ENCODE data around the gene TCERG1L. TPM values are rescaled to one million over a fixed set of nuclear protein-coding genes. Genes with fewer than 3 reads are reported as not detected.

TCERG1L gene
- total RNA-seq, 2 donors from 2014 or later: 0.12 TPM; not detected in 1

GRCh38 chr10:131144711-131145375, 166.7 kb downstream of the TCERG1L start:
- Histone ChIP-seq H3K9me3 (no peaks in the 10 kb centered on the region), H3K27ac (no peak overlapping the region), H3K4me3 (no peak overlapping the region), H3K4me1 (no peaks in the 10 kb centered on the region), H3K27me3 (no peaks in the 10 kb centered on the region), H3K36me3 (no peaks in the 10 kb centered on the region)
- TF ChIP-seq, protein P1, sequence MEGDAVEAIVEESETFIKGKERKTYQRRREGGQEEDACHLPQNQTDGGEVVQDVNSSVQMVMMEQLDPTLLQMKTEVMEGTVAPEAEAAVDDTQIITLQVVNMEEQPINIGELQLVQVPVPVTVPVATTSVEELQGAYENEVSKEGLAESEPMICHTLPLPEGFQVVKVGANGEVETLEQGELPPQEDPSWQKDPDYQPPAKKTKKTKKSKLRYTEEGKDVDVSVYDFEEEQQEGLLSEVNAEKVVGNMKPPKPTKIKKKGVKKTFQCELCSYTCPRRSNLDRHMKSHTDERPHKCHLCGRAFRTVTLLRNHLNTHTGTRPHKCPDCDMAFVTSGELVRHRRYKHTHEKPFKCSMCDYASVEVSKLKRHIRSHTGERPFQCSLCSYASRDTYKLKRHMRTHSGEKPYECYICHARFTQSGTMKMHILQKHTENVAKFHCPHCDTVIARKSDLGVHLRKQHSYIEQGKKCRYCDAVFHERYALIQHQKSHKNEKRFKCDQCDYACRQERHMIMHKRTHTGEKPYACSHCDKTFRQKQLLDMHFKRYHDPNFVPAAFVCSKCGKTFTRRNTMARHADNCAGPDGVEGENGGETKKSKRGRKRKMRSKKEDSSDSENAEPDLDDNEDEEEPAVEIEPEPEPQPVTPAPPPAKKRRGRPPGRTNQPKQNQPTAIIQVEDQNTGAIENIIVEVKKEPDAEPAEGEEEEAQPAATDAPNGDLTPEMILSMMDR (IDR thresholded peaks at IDR 0.05): no peak
- DNase-seq (ENCODE audit: low spot score): no peak

DNA sequence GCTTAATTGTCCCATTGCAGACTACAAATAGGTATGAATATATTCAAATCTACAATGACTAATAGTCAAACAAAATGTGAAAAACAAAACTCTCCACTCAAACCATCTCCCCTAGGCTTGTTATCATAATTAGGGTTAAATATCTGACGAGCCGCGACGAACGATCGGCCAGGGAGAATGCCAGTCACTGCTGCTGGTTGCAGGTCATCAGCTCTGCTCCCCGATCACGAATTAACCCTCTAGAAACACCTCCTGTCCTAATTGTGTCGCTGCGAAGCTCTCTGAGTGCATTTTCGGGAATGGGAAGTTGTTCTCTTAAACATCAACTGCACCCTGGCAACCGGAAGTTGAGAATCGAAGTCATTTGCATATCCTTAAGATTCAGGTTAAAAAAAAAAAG, 167.3 kb downstream of the TCERG1L start:
- Histone ChIP-seq H3K4me3 (no peak overlapping the region), H3K4me1 (no peaks in the 10 kb centered on the region), H3K27me3 (no peaks in the 10 kb centered on the region), H3K36me3 (no peaks in the 10 kb centered on the region), H3K9me3 (no peaks in the 10 kb centered on the region), H3K27ac (no peak overlapping the region)
- TF ChIP-seq, protein P1 (IDR thresholded peaks at IDR 0.05): no peak
- DNase-seq (ENCODE audit: low spot score): no peak

DNA sequence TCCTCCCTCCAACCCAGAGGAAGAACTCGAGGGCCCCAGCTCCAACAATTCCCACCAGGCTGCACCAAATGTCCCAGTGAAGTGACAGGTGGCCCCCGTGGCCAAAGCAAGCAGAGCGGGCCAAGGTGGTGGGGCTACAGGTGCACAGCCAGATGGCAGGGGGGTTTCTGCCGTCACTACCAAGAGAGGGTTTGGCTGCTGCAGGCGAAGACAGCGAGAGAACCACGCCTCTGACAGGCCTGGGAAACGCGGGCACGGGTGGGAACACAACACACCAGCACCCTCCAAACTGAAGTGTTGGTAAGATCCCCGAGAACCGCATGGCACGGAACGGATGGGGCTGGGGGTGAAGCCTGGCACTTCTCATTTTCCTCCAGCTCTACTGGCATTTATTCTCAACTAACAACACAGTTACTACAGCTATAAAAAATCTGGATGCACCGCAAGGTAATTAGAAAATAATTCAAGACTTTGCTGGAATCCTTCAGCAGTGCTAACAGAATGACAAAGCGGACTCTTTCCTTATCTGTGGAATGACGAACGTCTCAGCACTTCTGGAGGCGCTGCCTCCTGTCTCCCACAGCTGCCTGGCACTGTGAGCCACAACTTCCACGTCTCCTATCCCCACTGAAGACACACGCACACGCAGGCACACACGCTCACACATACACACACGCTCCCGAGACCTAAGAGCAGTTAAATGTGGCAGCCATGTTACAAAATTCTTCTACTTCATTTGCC, 167.9 kb downstream of the TCERG1L start:
- TF ChIP-seq, protein P1 (IDR thresholded peaks at IDR 0.05): no peak
- Histone ChIP-seq H3K36me3 (no peaks in the 10 kb centered on the region), H3K9me3 (no peaks in the 10 kb centered on the region), H3K27ac (no peak overlapping the region), H3K4me1 (no peaks in the 10 kb centered on the region), H3K27me3 (no peaks in the 10 kb centered on the region), H3K4me3 (no peak overlapping the region)
- DNase-seq (ENCODE audit: low spot score): no peak

DNA sequence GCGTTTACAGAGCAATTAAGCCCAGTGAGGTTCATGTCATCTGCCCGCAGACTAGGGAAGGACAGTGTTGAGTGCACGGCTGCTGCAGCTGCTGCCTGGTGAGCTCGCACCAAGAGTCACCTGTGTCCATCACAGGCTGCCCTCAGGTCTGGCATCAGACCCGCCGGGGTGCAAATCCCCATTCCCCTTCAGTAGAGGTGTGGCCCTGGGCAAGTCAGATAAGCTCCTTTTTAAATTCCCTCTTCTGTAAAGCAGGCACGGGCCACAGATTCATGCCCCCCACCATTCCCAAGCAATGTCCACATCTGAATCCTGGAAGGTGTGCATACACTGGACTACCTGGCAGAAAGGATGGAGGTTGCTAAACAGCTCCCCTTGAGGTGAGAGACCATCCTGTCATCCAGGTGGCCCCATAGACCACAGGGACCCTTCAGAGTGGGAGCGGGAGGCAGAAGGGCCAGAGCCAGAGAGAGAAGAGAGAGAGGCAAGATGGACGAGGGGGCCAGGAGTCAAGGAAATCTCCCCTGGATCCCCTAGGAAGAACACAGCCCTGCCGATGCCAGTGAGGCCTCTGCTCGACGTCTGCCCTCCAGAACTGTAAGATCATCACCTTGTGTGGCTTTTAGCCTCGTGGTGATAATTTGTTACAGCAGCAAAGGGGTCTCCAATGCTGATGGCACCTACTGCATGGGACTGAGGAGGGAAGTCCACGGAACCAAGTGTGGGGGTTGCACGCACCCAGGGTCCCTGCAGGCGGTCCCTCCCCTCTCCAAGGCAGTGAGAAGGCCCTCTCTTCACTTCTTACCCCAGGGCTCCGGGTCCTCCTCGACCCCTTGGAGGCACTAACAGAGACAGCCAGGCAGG, 168.8 kb downstream of the TCERG1L start:
- no peaks in the 10 kb centered on the region for H3K36me3 ChIP-seq
- no peak for DNase-seq (ENCODE audit: low spot score)
- no peaks in the 10 kb centered on the region for H3K9me3 ChIP-seq
- no peak overlapping the region for H3K27ac ChIP-seq
- H3K4me3 ChIP-seq: no peak overlapping the region
- TF ChIP-seq, protein P1 (IDR thresholded peaks at IDR 0.05): no peak
- no peaks in the 10 kb centered on the region for H3K27me3 ChIP-seq
- H3K4me1 ChIP-seq: no peaks in the 10 kb centered on the region

DNA sequence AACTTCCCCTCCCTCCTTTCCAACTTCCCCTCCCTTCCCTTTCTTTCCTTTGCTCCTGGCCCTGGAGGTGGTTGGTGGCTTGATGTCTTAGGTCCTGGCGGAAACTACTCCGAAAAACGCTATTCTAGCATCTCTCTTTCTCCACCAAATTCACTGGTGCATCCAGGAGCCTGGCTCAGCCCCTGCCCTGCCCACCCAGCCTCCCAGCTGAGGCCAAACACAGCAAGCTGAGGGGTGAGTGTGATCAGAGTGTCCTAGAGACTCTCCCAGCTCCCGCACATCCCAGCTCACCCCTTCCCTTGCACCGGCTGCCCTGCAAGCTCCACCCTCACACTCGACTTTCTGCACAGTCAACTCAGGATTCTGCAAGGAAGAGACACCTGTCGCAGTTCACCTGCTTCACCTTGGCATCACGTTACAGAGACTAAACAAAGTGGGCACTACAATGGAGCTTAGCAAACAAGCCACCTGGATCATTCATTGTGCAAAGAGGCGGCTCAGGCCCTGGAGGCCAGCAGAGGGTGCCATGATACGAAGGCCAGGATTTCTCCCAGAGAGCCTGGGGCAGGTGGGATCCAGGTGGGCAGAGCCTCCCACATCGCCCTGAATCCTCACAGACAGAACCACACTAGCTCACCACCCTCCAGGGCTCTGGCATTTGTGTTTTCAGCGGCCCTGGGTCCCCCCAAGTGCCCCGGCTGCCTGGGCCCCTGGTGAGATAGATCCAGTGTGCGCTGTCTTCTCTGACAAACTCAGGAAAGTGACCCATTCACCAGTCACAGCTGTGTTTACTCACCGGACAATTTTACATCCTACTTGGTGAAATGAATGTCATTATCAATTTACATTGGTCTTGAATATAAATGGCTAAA, 169.6 kb downstream of the TCERG1L start:
- H3K27me3 ChIP-seq: no peaks in the 10 kb centered on the region
- H3K36me3 ChIP-seq: no peaks in the 10 kb centered on the region
- no peak overlapping the region for H3K4me3 ChIP-seq
- no peak for DNase-seq (ENCODE audit: low spot score)
- H3K9me3 ChIP-seq: no peaks in the 10 kb centered on the region
- H3K27ac ChIP-seq: no peak overlapping the region
- TF ChIP-seq, protein P1 (IDR thresholded peaks at IDR 0.05): no peak
- H3K4me1 ChIP-seq: no peaks in the 10 kb centered on the region

All from right atrium auricular region (tissue), 2 donors.